Measurements from ENCODE around the gene DR1. TPM values are rescaled to one million over a fixed set of nuclear protein-coding genes. Genes with fewer than 3 reads are reported as not detected.
"Not testable (repeated sequence)": the region's sequence is repeated elsewhere in the genome, so short reads cannot be mapped to it uniquely, and the experiment has no call there.

Gene DR1
- total RNA-seq, 1 experiment from 2014 or later = 48.6 TPM

GRCh38 chr1:93350875-93351274, 5.2 kb downstream of the DR1 start:
- H3K4me1 ChIP-seq (ENCODE audit: insufficient read depth, low read length) = peaks cover 6% of the 10 kb centered on the region; the same call in 1 of the 2 replicates
- H4K20me1 ChIP-seq (ENCODE audit: low read length) = peaks cover 32% of the 10 kb centered on the region
- no peak overlapping the region; the same call in 1 of the 2 replicates for H3K4me3 ChIP-seq (ENCODE audit: low read length)
- H3K27me3 ChIP-seq (ENCODE audit: low read length) = no peaks in the 10 kb centered on the region
- TF ChIP-seq EZH2phosphoT487 (IDR thresholded peaks at IDR 0.05; ENCODE audit: borderline replicate concordance, low read length) = no peak
- TF ChIP-seq EZH2 (IDR thresholded peaks at IDR 0.05; ENCODE audit: low read length, unreplicated experiment) = no peak
- TF ChIP-seq, protein P1, sequence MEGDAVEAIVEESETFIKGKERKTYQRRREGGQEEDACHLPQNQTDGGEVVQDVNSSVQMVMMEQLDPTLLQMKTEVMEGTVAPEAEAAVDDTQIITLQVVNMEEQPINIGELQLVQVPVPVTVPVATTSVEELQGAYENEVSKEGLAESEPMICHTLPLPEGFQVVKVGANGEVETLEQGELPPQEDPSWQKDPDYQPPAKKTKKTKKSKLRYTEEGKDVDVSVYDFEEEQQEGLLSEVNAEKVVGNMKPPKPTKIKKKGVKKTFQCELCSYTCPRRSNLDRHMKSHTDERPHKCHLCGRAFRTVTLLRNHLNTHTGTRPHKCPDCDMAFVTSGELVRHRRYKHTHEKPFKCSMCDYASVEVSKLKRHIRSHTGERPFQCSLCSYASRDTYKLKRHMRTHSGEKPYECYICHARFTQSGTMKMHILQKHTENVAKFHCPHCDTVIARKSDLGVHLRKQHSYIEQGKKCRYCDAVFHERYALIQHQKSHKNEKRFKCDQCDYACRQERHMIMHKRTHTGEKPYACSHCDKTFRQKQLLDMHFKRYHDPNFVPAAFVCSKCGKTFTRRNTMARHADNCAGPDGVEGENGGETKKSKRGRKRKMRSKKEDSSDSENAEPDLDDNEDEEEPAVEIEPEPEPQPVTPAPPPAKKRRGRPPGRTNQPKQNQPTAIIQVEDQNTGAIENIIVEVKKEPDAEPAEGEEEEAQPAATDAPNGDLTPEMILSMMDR (conservative IDR thresholded peaks at IDR 0.05; ENCODE audit: low read depth, low read length) = no peak
- no peak for ATAC-seq
- intact Hi-C loops (cut with micrococcal nuclease) = no loop called here
- no peak overlapping the region for H2AFZ ChIP-seq (ENCODE audit: low read length)
- peak overlapping the region; percentile 92; the same call in 1 of the 2 replicates for H3K4me2 ChIP-seq (ENCODE audit: low read length)
- H3K9ac ChIP-seq (ENCODE audit: low read length) = no peak overlapping the region
- no peaks in the 10 kb centered on the region for H3F3A ChIP-seq (ENCODE audit: low read length, unreplicated experiment)
- BruUV-seq (replicated peaks) = no TSS peak
- ChIA-PET POLR2A (ENCODE audit: unreplicated experiment) (interaction anchor here (0.7 kb wide), 1 partner anchor 12 kb away, joined by 3 read pairs; no protein-coding TSS in a partner anchor), CTCF (interaction anchor here (0.6 kb wide), 1 partner anchor 85 kb away, joined by 3 read pairs; no protein-coding TSS in a partner anchor)
- no peaks in the 10 kb centered on the region for H3K9me2 ChIP-seq (replicated peaks; ENCODE audit: low read length)
- H3K9me3 ChIP-seq (ENCODE audit: low read length) = no peaks in the 10 kb centered on the region
- no peak for DNase-seq
- peaks cover 21% of the 10 kb centered on the region for H3K36me3 ChIP-seq (ENCODE audit: low read depth, low read length)
- no peak overlapping the region for H3K27ac ChIP-seq (ENCODE audit: low read length)
- peaks cover 99% of the 10 kb centered on the region for H3K79me2 ChIP-seq (ENCODE audit: low read length)

DNA sequence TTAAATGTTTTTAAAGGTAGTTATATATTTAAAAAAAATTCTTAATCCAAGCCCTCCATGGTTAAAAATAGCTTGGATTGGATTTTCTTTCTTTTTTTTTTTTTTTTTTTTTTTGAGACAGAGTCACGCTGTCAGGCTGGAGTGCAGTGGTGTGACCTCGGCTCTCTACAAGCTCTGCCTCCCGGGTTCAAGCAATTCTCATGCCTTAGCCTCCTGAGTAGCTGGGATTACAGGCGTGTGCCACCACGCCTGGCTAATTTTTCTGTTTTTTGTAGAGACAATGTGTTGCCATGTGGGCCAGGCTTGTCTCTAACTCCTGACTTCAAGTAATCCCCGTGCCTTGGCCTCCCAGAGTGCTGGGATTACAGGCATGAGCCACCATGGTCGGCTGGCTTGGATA, 5.6 kb downstream of the DR1 start:
- Histone ChIP-seq H3K79me2 (ENCODE audit: low read length) (peaks cover 99% of the 10 kb centered on the region), H4K20me1 (ENCODE audit: low read length) (peaks cover 32% of the 10 kb centered on the region), H3K36me3 (ENCODE audit: low read depth, low read length) (peaks cover 25% of the 10 kb centered on the region)
- H3K9me3 ChIP-seq (ENCODE audit: low read length); H3K9me2 ChIP-seq (replicated peaks; ENCODE audit: low read length); H3K27me3 ChIP-seq (ENCODE audit: low read length); POLR2A ChIA-PET (ENCODE audit: unreplicated experiment); H3K27ac ChIP-seq (ENCODE audit: low read length); H2AFZ ChIP-seq (ENCODE audit: low read length); intact Hi-C loops (cut with micrococcal nuclease); BruUV-seq (replicated peaks); H3K4me3 ChIP-seq (ENCODE audit: low read length); DNase-seq; H3K4me1 ChIP-seq (ENCODE audit: insufficient read depth, low read length); H3K9ac ChIP-seq (ENCODE audit: low read length); H3K4me2 ChIP-seq (ENCODE audit: low read length); ATAC-seq; H3F3A ChIP-seq (ENCODE audit: low read length, unreplicated experiment): not testable (repeated sequence)
- CTCF ChIA-PET = interaction anchor here (0.6 kb wide), 1 partner anchor 84 kb away, joined by 3 read pairs; no protein-coding TSS in a partner anchor

- H2AFZ ChIP-seq (ENCODE audit: low read length) = no peak overlapping the region
- intact Hi-C loops (cut with micrococcal nuclease) = no loop called here
- H3K9me3 ChIP-seq (ENCODE audit: low read length) = no peaks in the 10 kb centered on the region
- H3K79me2 ChIP-seq (ENCODE audit: low read length) = peaks cover 96% of the 10 kb centered on the region
- no peaks in the 10 kb centered on the region for H3K27me3 ChIP-seq (ENCODE audit: low read length)
- H3K27ac ChIP-seq (ENCODE audit: low read length) = no peak overlapping the region
- peaks cover 6% of the 10 kb centered on the region; the same call in 1 of the 2 replicates for H3K4me1 ChIP-seq (ENCODE audit: insufficient read depth, low read length)
- H3K9ac ChIP-seq (ENCODE audit: low read length) = no peak overlapping the region
- no peak overlapping the region for H3K4me3 ChIP-seq (ENCODE audit: low read length)
- peaks cover 25% of the 10 kb centered on the region for H4K20me1 ChIP-seq (ENCODE audit: low read length)
- H3K4me2 ChIP-seq (ENCODE audit: low read length) = no peak overlapping the region
- TF ChIP-seq EZH2 (IDR thresholded peaks at IDR 0.05; ENCODE audit: low read length, unreplicated experiment) = no peak
- TF ChIP-seq, protein P1 (conservative IDR thresholded peaks at IDR 0.05; ENCODE audit: low read depth, low read length) = no peak
- TF ChIP-seq EZH2phosphoT487 (IDR thresholded peaks at IDR 0.05; ENCODE audit: borderline replicate concordance, low read length) = no peak
- no peaks in the 10 kb centered on the region for H3K9me2 ChIP-seq (replicated peaks; ENCODE audit: low read length)
- DNase-seq (no peak), ATAC-seq (no peak)
- peaks cover 30% of the 10 kb centered on the region for H3K36me3 ChIP-seq (ENCODE audit: low read depth, low read length)
- BruUV-seq (replicated peaks) = no TSS peak
- POLR2A ChIA-PET (ENCODE audit: unreplicated experiment) = no interaction called here
- CTCF ChIA-PET = no interaction called here
- no peaks in the 10 kb centered on the region for H3F3A ChIP-seq (ENCODE audit: low read length, unreplicated experiment)
Measured at GRCh38 chr1:93352376-93352775, 6.7 kb downstream of the DR1 start.

Measured in PC-3 (cell line).